Epithelial cell of esophagus (primary cell): ENCODE results near the gene TFF2.

Experiments
- DNase-seq: peaks from one replicate; pipeline ENCODE4 v3.0.0; 2010; ENCODE audit warnings: low read depth
- H3K4me3 ChIP-seq: 2 replicates; pipeline ENCODE4 v1.5.1; 2011; ENCODE audit warnings: mild to moderate bottlenecking, low read length, control low read depth
- CTCF ChIP-seq: IDR thresholded peaks from 2 replicates; pipeline ENCODE4 v1.5.1; 2011; ENCODE audit warnings: low read depth, mild to moderate bottlenecking, low read length, control low read depth, inconsistent platforms; ENCODE audit not compliant: insufficient read depth; ENCODE audit errors: missing control alignments

Gene TFF2

GRCh38 chr21:42297377-42297776, 53.4 kb downstream of the TFF2 start:
- no peak for TF ChIP-seq CTCF

GRCh38 chr21:42296501-42296900, 54.3 kb downstream of the TFF2 start:
- no peak for DNase-seq
- no peak for TF ChIP-seq CTCF
- no peak overlapping the region for H3K4me3 ChIP-seq

More at GRCh38 chr21:42297377-42297776, 53.4 kb downstream of the TFF2 start:
- no peak overlapping the region for H3K4me3 ChIP-seq
- DNase-seq: no peak
